Neutrophil (primary cell): Measurements from ENCODE around the gene RIOX2.
"Not testable (repeated sequence)": the region's sequence is repeated elsewhere in the genome, so short reads cannot be mapped to it uniquely, and the experiment has no call there.

Source experiments
- H3K27ac ChIP-seq: fragments of 200-600 bp; sonication (generic); 2 replicates; pipeline ENCODE4 v1.5.1; 2016; ENCODE audit warnings: mild to moderate bottlenecking, moderate library complexity
- H3K27me3 ChIP-seq: fragments of 200-600 bp; sonication (generic); 2 replicates; pipeline ENCODE4 v1.6.0; 2016; ENCODE audit warnings: mild to moderate bottlenecking
- H3K36me3 ChIP-seq: fragments of 200-600 bp; sonication (generic); 2 replicates; pipeline ENCODE4 v1.5.1; 2017
- H3K4me1 ChIP-seq, 2 experiments: fragments of 200-600 bp in 1 of 2; sonication (generic) in 1 of 2; 1 replicate in 1 of 2; 2 replicates in 1 of 2; pipeline versions ENCODE4 v1.5.1 to v1.6.1; 2013 to 2016; ENCODE audit warnings: low read depth in 1 of 2, low read length in 1 of 2, mild to moderate bottlenecking in 1 of 2, moderate library complexity in 1 of 2; ENCODE audit not compliant: control insufficient read depth in 1 of 2, insufficient read depth in 1 of 2
- H3K4me3 ChIP-seq, 2 experiments: fragments of 200-600 bp in 1 of 2; sonication (generic) in 1 of 2; 1 replicate in 1 of 2; 2 replicates in 1 of 2; pipeline ENCODE4 v1.5.1; 2013 to 2016; ENCODE audit warnings: low read depth in 1 of 2, low read length in 1 of 2, mild to moderate bottlenecking in 1 of 2, moderate library complexity in 1 of 2
- H3K9me3 ChIP-seq: fragments of 200-600 bp; sonication (generic); 2 replicates; pipeline ENCODE4 v1.5.1; 2016
- CTCF ChIP-seq: fragments of 200-600 bp; sonication (generic); IDR thresholded peaks from 2 replicates; pipeline ENCODE4 v1.5.1; 2016; ENCODE audit warnings: antibody characterized with exemption

The RIOX2 gene

GRCh38 chr3:97914388-97914787, 57.8 kb downstream of the RIOX2 start:
- no peaks in the 10 kb centered on the region for H3K36me3 ChIP-seq
- peaks cover 15 to 29% of the 10 kb centered on the region in 2 experiments for H3K4me1 ChIP-seq
- no peaks in the 10 kb centered on the region for H3K27me3 ChIP-seq
- H3K4me3 ChIP-seq = no peak overlapping the region
- H3K27ac ChIP-seq = no peak overlapping the region
- H3K9me3 ChIP-seq = no peaks in the 10 kb centered on the region
- TF ChIP-seq CTCF = no peak

GRCh38 chr3:97911459-97911858, 60.8 kb downstream of the RIOX2 start:
- Histone ChIP-seq H3K27me3 (no peaks in the 10 kb centered on the region), H3K9me3 (no peaks in the 10 kb centered on the region), H3K4me3 (no peak overlapping the region), H3K36me3 (no peaks in the 10 kb centered on the region), H3K4me1 (peaks cover 8 to 16% of the 10 kb centered on the region in 2 experiments), H3K27ac (peak overlapping the region; percentile 77)
- no peak for TF ChIP-seq CTCF

GRCh38 chr3:97910931-97911351, 61.3 kb downstream of the RIOX2 start:
- no peaks in the 10 kb centered on the region for H3K27me3 ChIP-seq
- peaks cover 8 to 16% of the 10 kb centered on the region in 2 experiments for H3K4me1 ChIP-seq
- H3K4me3 ChIP-seq = peak overlapping the region in 1 of 2 experiments; percentile 30
- TF ChIP-seq CTCF = no peak
- H3K9me3 ChIP-seq = no peaks in the 10 kb centered on the region
- H3K27ac ChIP-seq = peak overlapping the region; percentile 77
- H3K36me3 ChIP-seq = no peaks in the 10 kb centered on the region

- Histone ChIP-seq H3K4me3 (peak overlapping the region in 1 of 2 experiments; percentile 30), H3K4me1 (peaks cover 8 to 16% of the 10 kb centered on the region in 2 experiments), H3K27ac (peak overlapping the region; percentile 77)
- H3K9me3 ChIP-seq, H3K36me3 ChIP-seq, H3K27me3 ChIP-seq: not testable (repeated sequence)
These were observed 61.9 kb downstream of the RIOX2 start for GRCh38 chr3:97910236-97910831.

GRCh38 chr3:97909830-97910229, 62.4 kb downstream of the RIOX2 start:
- peaks cover 8 to 16% of the 10 kb centered on the region in 2 experiments for H3K4me1 ChIP-seq
- not testable (repeated sequence) for H3K4me3 ChIP-seq, H3K9me3 ChIP-seq, H3K27me3 ChIP-seq, H3K36me3 ChIP-seq
- H3K27ac ChIP-seq = peak overlapping the region; percentile 77

GRCh38 chr3:97901313-97902248, 70.7 kb downstream of the RIOX2 start:
- H3K27me3 ChIP-seq = no peaks in the 10 kb centered on the region
- TF ChIP-seq CTCF = no peak
- no peaks in the 10 kb centered on the region for H3K9me3 ChIP-seq
- H3K27ac ChIP-seq = no peak overlapping the region
- no peak overlapping the region for H3K4me3 ChIP-seq
- no peaks in the 10 kb centered on the region for H3K4me1 ChIP-seq
- no peaks in the 10 kb centered on the region for H3K36me3 ChIP-seq
